ENCODE measurements around the gene TAOK1. TPM values are rescaled to one million over a fixed set of nuclear protein-coding genes. Genes with fewer than 3 reads are reported as not detected.

The TAOK1 gene
- total and polyA plus RNA-seq, 2 donors (not counting 1 experiment from before 2014, with no cell fraction given), result 9.8 to 80.7 TPM

- no peak overlapping the region for H3K4me3 Mint-ChIP-seq
- POLR2A ChIA-PET, result no interaction called here
- peaks cover 9 to 20% of the 10 kb centered on the region in 2 donors for H3K4me1 ChIP-seq (ENCODE audit: control insufficient read depth in 2 of 2, insufficient read depth in 2 of 2, low read length in 2 of 2)
- no peaks in the 10 kb centered on the region for H3K27me3 ChIP-seq (replicated peaks in 1 of 4; ENCODE audit: control extremely low read depth in 1 of 4, control insufficient read depth in 3 of 4, insufficient read depth in 4 of 4, low read length in 3 of 4)
- TF ChIP-seq EZH2 (IDR thresholded peaks at IDR 0.05; ENCODE audit: borderline replicate concordance, insufficient read depth, low read depth, low read length, poor library complexity, severe bottlenecking), result no peak
- TF ChIP-seq CTCF (IDR thresholded peaks at IDR 0.05), result no peak
- ATAC-seq (ENCODE audit: low read depth), result no peak
- DNase-seq, result peak; percentile 50
- peaks cover 21% of the 10 kb centered on the region for H3K79me2 ChIP-seq (ENCODE audit: control insufficient read depth, insufficient read depth, low read length)
- peak overlapping the region; percentile 37 for H3K4me2 ChIP-seq (replicated peaks; ENCODE audit: low read depth, low read length, poor library complexity, severe bottlenecking)
- H3K4me3 ChIP-seq (ENCODE audit: control extremely low read depth in 1 of 5, extremely low read depth in 1 of 5, insufficient read depth in 1 of 5, low read depth in 2 of 5, low read length in 4 of 5), result no peak overlapping the region
- CTCF ChIA-PET, result interaction anchor here (0.6 to 24.3 kb wide), 5 partner anchors 15 to 235 kb away, joined by 3 to 336 read pairs (median 39); partner anchors contain the start of gene ANKRD13B
- no peak overlapping the region for H2AFZ ChIP-seq (ENCODE audit: insufficient read depth, low read depth, low read length, poor library complexity, severe bottlenecking)
- H3K27ac Mint-ChIP-seq, result peak overlapping the region; percentile 41
- peaks cover 44% of the 10 kb centered on the region for H4K20me1 ChIP-seq (ENCODE audit: control insufficient read depth, insufficient read depth, low read length, poor library complexity, severe bottlenecking)
- no peaks in the 10 kb centered on the region for H3K27me3 Mint-ChIP-seq
- H3K27ac ChIP-seq (ENCODE audit: low read length in 2 of 2), result no peak overlapping the region
- intact Hi-C loops (cut with micrococcal nuclease), result no loop called here
- no peaks in the 10 kb centered on the region for H3K9me3 Mint-ChIP-seq (ENCODE audit: insufficient read depth)
- no peak overlapping the region for H3K9ac ChIP-seq (ENCODE audit: low read length)
- no peaks in the 10 kb centered on the region for H3K9me3 ChIP-seq (ENCODE audit: control extremely low read depth in 1 of 3, control insufficient read depth in 2 of 3, insufficient read depth in 1 of 3, low read length in 2 of 3)
- H3K36me3 ChIP-seq (replicated peaks in 1 of 2; ENCODE audit: control extremely low read depth in 1 of 2, control insufficient read depth in 1 of 2, extremely low read depth in 1 of 2, insufficient read depth in 2 of 2, low read length in 1 of 2), result peaks cover 0 to 59% of the 10 kb centered on the region in 2 experiments
- WGBS (ENCODE audit: insufficient coverage), result 89% methylated on average over 14 of the region's 17 CpGs
- H3K4me1 Mint-ChIP-seq, result peaks cover 18% of the 10 kb centered on the region
Measured at GRCh38 chr17:29574732-29575510, 184.8 kb downstream of the TAOK1 start.

Data from B cell (primary cell).